ENCODE measurements around the gene SUSD4. TPM values are rescaled to one million over a fixed set of nuclear protein-coding genes. Genes with fewer than 3 reads are reported as not detected.

Gene SUSD4
- total RNA-seq, 2 donors from 2014 or later, result 0.56 to 1.00 TPM

DNA sequence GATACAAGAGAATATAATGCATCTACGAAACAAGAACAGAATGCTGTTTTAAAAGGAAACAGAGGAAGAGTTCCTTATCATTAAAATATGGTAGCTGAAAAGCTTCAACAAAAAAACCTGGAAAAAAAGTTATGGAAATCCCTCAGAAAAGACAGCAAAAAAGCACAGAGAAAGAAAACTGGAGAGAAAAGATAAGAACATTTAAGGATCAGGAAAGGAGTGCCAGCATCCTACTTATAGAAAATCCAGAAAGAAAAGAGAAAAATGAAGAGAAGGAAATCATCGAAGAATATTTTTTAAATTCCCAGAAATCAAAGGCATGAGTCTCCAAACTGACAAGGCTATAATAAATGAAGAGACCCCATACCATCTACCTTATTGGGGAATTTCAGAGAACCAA lies 29.8 kb downstream of the SUSD4 start:
- DNase-seq (ENCODE audit: low spot score), result no peak
- intact Hi-C loops (cut with DNase I), result no loop called here

DNA sequence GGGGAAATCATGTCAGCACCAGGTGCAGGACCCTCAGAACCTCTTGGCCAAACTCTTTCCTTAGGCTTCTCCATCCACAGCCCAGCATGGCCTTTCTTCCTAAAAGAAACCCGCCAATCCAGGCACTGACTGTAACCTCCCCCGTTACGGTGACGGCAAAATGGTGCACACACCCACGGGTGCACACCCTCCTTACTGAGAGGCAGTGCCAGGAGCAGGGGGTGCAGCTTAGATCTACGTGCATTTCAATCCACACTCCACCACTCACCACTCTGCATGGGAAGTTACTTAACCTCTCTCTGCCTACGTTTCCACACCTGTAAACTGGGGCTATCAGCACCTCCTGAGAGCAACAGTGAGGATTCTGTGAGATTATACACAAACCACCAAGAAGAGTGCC lies 31.0 kb downstream of the SUSD4 start:
- intact Hi-C loops (cut with DNase I), result no loop called here
- DNase-seq (ENCODE audit: low spot score), result no peak

DNA sequence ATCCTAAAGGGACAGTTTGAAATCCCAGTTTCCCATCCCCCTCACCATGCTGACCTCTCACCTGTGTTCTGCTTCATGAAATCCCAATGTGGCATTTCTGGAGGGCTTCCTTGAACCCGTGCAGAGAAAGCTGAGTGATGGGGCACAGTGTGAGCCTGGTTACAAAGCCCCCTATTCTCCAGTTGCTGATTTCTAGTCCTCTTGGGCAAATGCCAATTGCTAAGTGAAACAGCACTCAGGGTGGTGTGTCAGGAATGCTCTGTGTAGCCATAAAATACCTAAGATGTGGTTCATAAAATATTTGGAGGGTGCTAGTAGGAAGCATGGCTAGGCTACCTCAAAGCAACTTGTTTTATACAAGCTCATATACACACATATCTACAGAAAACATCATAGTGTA lies 32.0 kb downstream of the SUSD4 start:
- intact Hi-C loops (cut with DNase I), result no loop called here
- DNase-seq (ENCODE audit: low spot score), result no peak

DNA sequence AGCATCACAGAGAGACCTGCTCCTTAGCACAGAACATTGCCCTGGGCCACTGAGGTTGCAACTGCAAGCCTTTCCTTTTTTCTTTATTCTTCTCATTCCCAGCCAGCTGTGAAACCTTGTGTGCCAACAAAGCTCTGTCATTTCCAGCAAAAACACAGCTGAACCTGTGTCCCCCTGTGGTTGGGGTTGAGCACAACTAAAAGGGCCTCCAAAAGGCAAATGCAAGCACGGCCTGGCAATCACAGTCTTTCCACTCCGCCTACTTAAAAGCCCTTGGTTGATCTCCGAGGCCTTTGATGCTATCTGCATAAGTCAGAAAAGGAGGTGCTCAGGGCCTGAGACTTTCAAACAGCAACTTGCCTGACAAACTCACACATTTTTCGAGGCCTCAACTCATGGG lies 32.7 kb downstream of the SUSD4 start:
- intact Hi-C loops (cut with DNase I), result no loop called here
- DNase-seq (ENCODE audit: low spot score), result no peak

DNA sequence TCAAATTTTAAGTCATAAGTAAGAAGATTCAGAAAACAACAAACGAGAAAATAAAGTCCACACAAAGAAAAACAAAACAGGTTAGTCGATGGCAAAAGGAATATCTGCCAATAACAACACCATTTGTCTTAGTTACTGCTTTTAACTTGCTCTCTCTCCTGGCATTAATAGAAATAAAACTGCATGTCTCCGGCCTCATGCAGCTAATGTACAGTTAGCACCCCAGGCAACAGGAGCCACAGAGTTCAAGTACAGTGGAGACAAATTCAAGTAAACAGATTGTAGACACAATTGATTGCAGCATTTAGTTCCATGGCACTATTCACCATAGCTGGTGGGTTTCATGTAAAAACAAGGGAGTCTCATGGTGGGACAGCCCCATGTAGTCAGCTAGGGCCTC lies 33.5 kb downstream of the SUSD4 start:
- intact Hi-C loops (cut with DNase I), result no loop called here
- no peak for DNase-seq (ENCODE audit: low spot score)

DNA sequence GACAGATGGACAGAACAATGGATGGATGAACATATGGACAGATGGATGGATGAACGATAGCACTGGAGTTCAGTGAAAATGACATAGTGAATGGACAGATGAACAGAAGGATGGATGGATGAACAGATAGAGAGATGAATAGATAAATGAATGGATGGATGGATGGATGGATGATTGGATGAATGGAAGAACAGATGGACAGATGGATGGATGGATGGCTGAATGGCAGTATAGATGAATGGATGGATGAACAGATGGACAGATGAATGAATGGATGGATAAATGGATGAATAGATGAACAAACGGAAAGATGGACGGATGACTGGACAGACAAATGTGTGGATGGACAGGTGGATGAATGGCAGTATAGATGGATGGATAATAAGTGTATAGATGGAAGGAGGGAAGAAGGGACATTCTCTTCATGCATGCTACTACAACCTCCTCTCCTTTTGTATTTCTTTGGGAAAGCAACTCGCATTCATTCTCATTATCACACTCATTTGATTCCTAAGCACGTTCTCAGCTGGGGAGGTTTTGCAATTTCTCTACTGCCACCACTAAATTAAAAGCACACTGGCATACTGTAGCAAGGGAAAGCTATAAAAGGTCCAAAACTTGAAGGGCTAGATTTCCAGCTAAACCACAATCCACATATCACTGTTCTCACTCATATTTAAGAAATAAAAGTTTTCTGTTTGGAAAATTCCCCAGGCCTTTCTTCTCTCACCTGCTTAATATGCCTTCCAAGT lies 34.1 kb downstream of the SUSD4 start:
- no peak for DNase-seq (ENCODE audit: low spot score)
- intact Hi-C loops (cut with DNase I), result no loop called here

DNA sequence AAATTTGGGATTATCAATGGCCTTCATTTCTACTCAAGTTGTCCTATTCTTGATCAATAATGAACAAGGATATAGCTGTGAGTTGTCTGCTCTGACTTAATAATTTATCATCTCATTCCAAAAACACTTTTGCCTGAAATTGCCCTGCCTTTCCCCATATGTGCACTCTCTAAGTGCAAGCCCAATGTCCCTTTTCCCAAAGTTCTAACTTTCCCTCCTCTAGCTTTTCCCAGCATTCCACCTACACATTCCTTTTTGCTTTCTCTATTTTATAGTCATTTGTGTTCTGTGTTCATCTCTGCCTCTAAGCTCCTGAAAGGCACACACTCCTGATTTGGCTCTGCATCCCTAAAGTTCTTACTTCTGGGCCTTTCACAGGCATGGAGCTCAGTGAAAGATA lies 34.7 kb downstream of the SUSD4 start:
- DNase-seq (ENCODE audit: low spot score), result no peak
- intact Hi-C loops (cut with DNase I), result no loop called here

DNA sequence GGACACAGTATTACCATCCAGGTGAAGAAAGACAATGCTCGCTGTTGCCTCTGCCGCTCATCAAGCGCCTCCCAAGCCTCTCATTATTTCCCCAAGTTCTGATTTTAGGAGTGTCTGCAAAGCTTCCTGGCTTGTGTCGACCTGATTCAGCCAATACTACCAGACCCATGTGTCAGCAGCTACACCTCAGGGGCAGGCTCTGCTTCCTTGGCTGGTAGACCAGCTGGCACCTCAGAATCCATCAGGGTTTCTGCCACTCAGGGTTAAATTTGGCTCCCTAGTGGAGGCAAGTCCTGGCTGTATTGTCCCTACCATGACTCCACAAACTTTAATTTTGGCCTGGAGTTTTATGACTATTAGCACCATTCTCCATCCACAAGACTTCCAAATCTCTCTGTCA lies 35.4 kb downstream of the SUSD4 start:
- no peak for DNase-seq (ENCODE audit: low spot score)
- intact Hi-C loops (cut with DNase I), result no loop called here

DNA sequence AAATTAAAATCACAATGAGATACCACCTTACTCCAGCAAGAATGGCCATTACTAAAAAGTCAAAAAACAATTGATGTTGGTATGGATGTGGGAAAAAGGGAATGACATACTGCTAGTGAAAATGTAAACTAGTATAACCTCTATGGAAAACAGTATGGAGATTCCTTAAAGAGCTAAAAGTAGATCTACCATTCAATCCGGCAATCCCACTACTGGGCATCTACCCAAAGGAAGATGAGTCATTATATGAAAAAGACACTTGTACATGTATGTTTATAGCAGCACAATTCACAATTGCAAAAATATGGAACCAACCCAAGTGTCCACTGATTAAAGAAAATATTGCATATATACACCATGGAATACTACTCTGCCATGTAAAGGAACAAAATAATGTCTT lies 37.2 kb downstream of the SUSD4 start:
- DNase-seq (ENCODE audit: low spot score), result no peak
- intact Hi-C loops (cut with DNase I), result no loop called here

DNA sequence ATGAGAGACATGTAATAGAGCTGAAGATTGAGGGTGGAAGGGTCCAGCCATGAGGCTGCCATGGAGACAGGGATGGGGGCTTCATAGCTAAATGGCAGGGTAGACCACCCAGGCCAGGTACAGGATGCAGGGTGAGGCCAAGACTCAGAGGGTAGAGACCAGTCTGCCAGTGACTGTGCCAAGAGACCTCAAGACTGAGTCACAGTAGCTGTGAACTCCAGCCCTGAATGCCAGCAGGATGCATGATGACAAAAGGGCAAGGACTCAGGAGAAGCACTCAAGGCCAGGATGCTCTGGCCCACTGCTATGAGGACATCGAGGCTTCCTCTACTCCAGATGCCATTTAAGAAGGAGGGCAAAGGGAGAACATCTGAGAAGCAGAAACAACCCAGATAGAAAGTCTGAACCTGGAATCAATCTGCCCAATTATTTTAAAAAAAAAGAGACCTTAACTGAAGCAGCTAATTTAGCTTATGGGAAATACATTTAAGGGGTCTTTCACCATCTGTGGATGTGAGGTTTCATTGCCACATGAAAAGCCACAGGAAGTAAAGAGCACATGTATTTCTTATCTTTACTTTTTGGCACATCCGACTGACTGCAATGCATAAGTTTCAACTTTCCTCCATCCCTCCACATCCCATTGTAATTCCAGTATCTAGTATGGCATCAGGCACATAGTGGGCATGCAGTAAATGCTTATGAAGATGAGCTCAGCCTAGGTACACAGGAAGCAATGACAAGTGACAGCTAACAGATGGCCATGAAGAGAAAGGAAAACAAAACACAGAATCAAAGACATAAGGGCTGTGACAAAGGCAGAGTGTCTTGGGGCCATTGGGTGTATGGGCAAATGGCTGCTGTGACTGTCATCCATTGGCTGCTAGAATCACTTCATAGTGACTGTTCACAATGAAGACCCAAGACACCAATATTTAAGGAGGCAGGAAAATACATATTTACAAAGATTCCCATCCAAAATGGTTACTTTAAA lies 40.2 kb downstream of the SUSD4 start:
- intact Hi-C loops (cut with DNase I), result no loop called here

DNA sequence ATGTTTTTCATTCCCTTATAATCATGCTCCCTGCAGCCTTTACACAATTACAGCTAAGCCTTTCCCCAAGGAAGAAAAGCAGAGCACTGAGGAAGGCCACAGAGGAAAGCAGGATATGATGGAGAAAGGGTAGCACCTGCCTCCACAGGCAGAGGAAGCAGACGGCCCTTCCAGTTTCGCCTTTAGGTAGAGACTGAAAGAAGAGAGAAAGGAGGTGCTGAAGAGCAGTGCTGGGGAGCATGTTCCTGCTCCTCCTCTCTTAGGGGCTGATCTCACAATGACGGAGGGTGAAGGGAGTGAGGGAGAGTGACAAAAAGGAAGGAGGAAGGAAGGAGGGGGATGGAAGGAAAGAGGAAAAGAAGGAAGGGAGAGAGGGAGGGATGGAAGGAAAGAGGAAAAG lies 41.1 kb downstream of the SUSD4 start:
- intact Hi-C loops (cut with DNase I), result no loop called here
- no peak for DNase-seq (ENCODE audit: low spot score)

More for the DNA sequence above, 40.2 kb downstream of the SUSD4 start:
- no peak for DNase-seq (ENCODE audit: low spot score)

DNA sequence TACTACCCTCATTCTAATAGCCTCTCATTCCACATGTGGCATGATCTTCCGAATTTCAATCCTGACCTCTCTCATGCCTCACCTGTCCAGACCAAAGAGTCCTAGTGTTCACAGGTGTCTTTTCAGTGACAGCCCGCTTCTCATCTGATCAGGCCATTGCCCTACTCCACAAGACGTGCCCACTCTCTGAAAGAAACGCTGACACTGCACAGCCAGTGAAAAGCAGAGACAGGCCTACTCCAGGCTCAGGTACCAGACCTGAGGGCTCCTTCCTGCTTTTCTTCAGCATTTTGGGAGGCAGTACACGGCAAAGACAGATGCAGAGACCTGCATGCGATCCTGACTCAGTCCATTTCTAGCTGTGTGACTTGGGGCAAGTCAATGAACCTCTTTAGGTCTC lies 43.0 kb downstream of the SUSD4 start:
- DNase-seq (ENCODE audit: low spot score), result no peak
- intact Hi-C loops (cut with DNase I), result no loop called here

DNA sequence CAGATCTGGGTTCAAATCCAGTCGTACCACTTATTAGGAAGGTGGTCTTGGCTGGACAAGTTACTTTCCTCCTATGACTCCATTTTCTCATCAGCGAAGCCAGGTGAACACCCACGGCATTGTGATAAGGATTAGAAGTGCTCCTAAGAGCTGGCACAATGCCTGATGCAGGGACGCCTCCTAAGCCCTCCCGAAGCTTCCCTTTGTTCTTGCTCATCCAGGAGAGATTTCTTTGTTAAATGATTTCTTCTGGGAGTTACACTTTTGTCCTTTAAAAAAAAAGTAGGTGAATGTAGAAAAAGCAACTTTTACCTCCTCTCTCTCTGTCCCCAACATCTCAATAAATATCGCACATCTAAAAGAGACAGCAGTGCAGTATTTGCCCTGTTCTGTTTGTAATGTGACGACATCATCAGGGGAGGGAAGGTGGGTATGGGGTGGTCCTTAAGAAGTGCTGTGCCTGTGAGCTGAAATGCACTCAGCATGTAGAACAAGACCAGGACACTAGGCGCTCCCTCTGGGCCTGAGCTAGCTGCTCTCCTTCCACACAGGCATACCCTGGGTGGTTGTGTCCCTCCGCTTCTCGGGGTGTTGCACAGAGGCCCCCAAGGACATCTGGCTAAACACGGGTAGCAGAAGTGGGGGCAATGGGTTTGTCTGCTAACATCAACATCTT lies 43.9 kb downstream of the SUSD4 start:
- no peak for DNase-seq (ENCODE audit: low spot score)
- intact Hi-C loops (cut with DNase I), result no loop called here

DNA sequence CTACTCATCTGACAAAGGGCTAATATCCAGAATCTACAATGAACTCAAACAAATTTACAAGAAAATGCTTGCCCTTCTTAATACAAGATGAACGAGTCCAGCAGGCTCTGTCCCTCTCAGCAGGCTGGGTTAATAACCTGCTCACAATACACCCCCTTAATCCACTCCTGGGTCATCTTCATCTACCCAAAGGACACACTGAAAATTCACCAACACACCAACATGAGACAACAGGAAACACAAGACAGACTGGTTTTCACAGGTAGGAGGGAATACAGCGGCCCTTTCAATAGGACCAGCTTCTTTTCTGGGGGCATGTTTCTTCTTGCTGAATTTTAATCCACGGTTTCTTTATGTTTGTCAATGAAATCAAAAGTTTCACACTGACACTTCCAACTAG lies 44.6 kb downstream of the SUSD4 start:
- intact Hi-C loops (cut with DNase I), result no loop called here
- DNase-seq (ENCODE audit: low spot score), result no peak

DNA sequence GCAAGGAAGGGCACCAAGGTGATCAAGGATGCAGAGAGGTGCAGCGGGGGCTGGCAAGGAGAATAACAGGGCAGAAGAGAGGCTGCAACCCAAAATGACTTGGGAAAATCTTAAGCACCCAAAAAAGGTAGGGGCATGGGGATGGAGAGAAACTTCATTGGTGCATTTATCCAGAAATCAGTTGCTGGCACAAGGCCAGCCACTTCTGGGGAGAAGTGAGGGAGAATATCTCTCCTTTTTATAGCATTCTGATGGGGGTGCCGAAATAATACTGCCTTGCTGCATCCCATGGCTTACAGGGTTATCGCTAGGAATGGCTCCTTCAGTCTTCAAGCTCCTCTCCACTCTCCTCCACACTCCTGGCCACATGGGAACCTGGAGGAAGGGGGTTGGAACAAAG lies 47.9 kb downstream of the SUSD4 start:
- no peak for DNase-seq (ENCODE audit: low spot score)
- intact Hi-C loops (cut with DNase I), result no loop called here

DNA sequence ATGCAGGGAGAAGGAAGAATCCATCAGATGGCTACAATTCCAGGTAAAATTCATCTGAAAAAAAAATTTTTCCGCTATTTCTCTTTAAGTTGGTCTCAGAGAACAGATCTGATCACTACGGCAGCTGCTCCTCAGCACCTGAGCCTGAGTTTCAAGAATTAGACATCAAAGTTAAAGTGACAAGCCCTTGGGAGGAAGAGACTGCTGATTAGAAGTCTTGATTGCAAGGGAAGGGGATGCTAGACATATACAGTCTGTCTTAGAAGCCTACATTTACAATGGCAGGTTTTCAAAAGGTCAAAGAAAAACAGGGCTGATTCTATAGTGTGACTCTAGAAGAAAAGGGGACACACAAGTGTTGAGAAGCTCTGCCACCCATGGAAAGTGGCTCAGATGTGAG lies 48.3 kb downstream of the SUSD4 start:
- no peak for DNase-seq (ENCODE audit: low spot score)
- intact Hi-C loops (cut with DNase I), result no loop called here

DNA sequence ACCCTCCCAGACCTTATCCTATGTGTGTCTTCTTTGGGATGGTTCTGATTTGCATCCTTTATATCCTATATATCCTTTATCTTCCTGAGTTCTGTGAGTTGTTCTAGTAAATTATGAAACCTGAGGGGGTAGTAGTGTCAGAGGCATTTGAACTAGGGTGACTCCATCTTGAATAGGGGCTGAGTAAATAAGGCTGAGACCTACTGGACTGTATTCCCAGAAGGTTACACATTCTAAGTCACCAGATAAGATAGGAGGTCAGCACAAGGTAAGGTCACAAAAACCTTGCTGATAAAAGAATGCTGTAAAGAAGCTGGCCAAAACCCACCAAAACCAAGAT lies 50.6 kb downstream of the SUSD4 start:
- intact Hi-C loops (cut with DNase I), result no loop called here
- DNase-seq (ENCODE audit: low spot score), result no peak

DNA sequence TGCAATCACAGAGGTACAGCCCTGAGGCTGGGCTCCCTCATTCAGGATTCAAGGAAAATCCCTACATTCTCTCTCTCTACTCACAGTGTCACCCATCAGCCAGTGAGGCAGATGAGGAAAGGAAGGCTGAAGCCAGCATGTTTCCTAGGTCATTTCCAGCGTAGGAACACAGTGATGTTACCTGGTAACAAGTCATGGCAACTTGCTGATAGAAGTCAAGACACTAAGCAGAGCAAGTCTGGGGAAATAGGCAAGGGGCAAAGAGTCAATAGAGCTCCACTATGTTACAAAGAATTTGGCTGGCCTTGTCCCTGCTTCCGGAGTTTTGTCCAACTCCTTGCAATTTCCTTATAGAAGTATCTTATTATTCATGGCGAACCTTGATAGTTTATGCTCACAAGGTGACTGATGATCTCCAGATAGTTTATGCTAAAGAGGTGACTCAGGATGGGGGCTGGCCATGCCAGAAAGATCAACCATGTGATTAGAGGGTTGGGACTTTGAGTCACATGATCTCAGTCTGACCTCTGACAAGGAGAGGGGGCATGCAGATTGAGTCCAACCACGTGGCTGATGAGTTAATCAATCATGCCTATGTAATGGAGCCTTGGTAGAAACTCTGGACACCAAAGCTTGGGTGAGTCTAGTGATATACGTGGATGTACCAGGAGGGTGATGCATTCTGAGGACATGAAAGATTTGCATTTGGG lies 51.1 kb downstream of the SUSD4 start:
- intact Hi-C loops (cut with DNase I), result no loop called here
- DNase-seq (ENCODE audit: low spot score), result no peak

DNA sequence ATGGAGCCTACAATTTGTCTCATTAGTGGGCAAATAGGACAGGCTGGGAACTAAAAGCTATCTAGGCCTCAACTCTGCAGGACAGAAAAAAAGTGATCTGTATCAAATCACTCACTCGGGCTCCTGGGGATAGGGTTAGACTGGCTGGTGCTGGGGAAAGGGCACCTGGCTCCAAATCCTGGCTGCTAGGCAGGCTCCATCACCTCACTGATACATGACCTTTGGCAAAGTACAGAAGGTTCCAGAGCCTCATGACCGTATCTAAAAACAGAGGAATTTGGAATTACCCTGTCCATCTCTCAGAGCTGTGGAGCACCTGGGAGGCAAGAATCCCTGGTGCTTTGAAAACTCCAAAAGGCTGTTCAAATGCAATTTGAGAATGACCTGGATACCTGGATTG lies 51.7 kb downstream of the SUSD4 start:
- intact Hi-C loops (cut with DNase I), result no loop called here
- DNase-seq (ENCODE audit: low spot score), result no peak

DNA sequence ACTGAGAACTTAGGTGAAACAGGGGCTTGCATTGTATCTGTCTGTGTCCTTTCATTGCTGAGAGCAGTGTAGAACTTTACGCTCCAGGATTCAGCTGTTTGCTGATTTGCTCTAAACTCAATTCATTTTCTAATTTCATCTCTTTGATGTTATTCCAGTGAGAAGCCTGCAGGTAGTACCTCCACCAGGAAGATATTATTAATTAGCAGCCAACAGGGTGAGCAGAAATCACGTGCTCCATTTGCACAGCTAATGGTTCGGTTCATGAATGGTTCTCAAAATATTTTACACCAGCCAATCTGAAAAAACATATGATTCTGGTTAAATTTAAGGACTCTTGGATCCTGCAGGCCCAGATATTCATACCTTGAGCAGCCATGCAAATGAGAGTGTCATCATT lies 52.1 kb downstream of the SUSD4 start:
- intact Hi-C loops (cut with DNase I), result no loop called here
- no peak for DNase-seq (ENCODE audit: low spot score)
